ENCODE results near the gene WDR33. TPM values are rescaled to one million over a fixed set of nuclear protein-coding genes. Genes with fewer than 3 reads are reported as not detected.

WDR33 gene
- total RNA-seq, 1 donor from 2014 or later = 37.9 TPM

- DNase-seq = peak; percentile 77
- peak; percentile 50 for ATAC-seq (ENCODE audit: poor library complexity)
- intact Hi-C loops (cut with DNase I) = no loop called here
Observed at GRCh38 chr2:127655209-127656073, 155.5 kb downstream of the WDR33 start.

GRCh38 chr2:127654838-127655175, 156.2 kb downstream of the WDR33 start:
- DNase-seq = no peak
- intact Hi-C loops (cut with DNase I) = no loop called here
- ATAC-seq (ENCODE audit: poor library complexity) = no peak

GRCh38 chr2:127654084-127654837, 156.7 kb downstream of the WDR33 start:
- intact Hi-C loops (cut with DNase I) = no loop called here
- ATAC-seq (ENCODE audit: poor library complexity) = no peak
- DNase-seq = peak; percentile 38

GRCh38 chr2:127653421-127654083, 157.4 kb downstream of the WDR33 start:
- intact Hi-C loops (cut with DNase I) = no loop called here
- DNase-seq (peak; percentile 47), ATAC-seq (ENCODE audit: poor library complexity) (no peak)

GRCh38 chr2:127652786-127653357, 158.1 kb downstream of the WDR33 start:
- intact Hi-C loops (cut with DNase I) = no loop called here
- DNase-seq (peak; percentile 26), ATAC-seq (ENCODE audit: poor library complexity) (no peak)

GRCh38 chr2:127651971-127652550, 158.9 kb downstream of the WDR33 start:
- DNase-seq (peak; percentile 96), ATAC-seq (ENCODE audit: poor library complexity) (peak; percentile 82)
- intact Hi-C loops (cut with DNase I) = no loop called here

GRCh38 chr2:127651381-127651809, 159.6 kb downstream of the WDR33 start:
- intact Hi-C loops (cut with DNase I) = no loop called here
- no peak for ATAC-seq (ENCODE audit: poor library complexity)
- DNase-seq = peak; percentile 50

Other genes with a start within 250 kb of the WDR33 start
- gene GPR17, start 165.0 kb downstream of the WDR33 start, total RNA-seq = not detected
- gene LIMS2, start 135.6 kb downstream of the WDR33 start, total RNA-seq = 237 TPM
- gene SFT2D3, start 109.7 kb downstream of the WDR33 start, total RNA-seq = 3.2 TPM
- 18.5 TPM for gene POLR2D, start 47.0 kb upstream of the WDR33 start, total RNA-seq
- gene AMMECR1L, start 74.8 kb upstream of the WDR33 start, total RNA-seq = 9.7 TPM
- 13.0 TPM for gene SAP130, start 216.9 kb upstream of the WDR33 start, total RNA-seq

All from Right ventricle myocardium superior (tissue), 1 donor.